Measurements from ENCODE around the gene CHGA.
A peak's percentile ranks its signal among the peaks of the same experiment; 100 is the strongest.

The CHGA gene

GRCh38 chr14:92922883-92923743 lies at the start of gene CHGA:
Gene CHGA (plus strand): TSS chr14:92923150. CDS start chr14:92923360, 210 bp downstream.
- no peak for TF ChIP-seq CTCF (IDR thresholded peaks at IDR 0.05; ENCODE audit: insufficient read depth, low read depth, low read length, missing control alignments)
- DNase-seq (ENCODE audit: low read depth) = peak; percentile 35
- no peak within 1 kb of the TSS for H3K4me3 ChIP-seq (ENCODE audit: low read depth, low read length)

GRCh38 chr14:92874962-92875661 lies 47.8 kb upstream of the CHGA start:
- H3K4me3 ChIP-seq (ENCODE audit: low read depth, low read length) = no peak overlapping the region
- no peak for DNase-seq (ENCODE audit: low read depth)
- TF ChIP-seq CTCF (IDR thresholded peaks at IDR 0.05; ENCODE audit: insufficient read depth, low read depth, low read length, missing control alignments) = no peak

- H3K4me3 ChIP-seq (ENCODE audit: low read depth, low read length) = no peak overlapping the region
- TF ChIP-seq CTCF (IDR thresholded peaks at IDR 0.05; ENCODE audit: insufficient read depth, low read depth, low read length, missing control alignments) = no peak
- DNase-seq (ENCODE audit: low read depth) = no peak
Measured at GRCh38 chr14:92877757-92878431, 45.1 kb upstream of the CHGA start.

- H3K4me3 ChIP-seq (ENCODE audit: low read depth, low read length) = no peak overlapping the region
- DNase-seq (ENCODE audit: low read depth) = no peak
- TF ChIP-seq CTCF (IDR thresholded peaks at IDR 0.05; ENCODE audit: insufficient read depth, low read depth, low read length, missing control alignments) = no peak
Measured at GRCh38 chr14:92880351-92880750, 42.6 kb upstream of the CHGA start.

GRCh38 chr14:92880851-92881250 lies 42.1 kb upstream of the CHGA start:
- TF ChIP-seq CTCF (IDR thresholded peaks at IDR 0.05; ENCODE audit: insufficient read depth, low read depth, low read length, missing control alignments) = no peak
- no peak overlapping the region for H3K4me3 ChIP-seq (ENCODE audit: low read depth, low read length)
- DNase-seq (ENCODE audit: low read depth) = no peak

- DNase-seq (ENCODE audit: low read depth) = no peak
- no peak overlapping the region for H3K4me3 ChIP-seq (ENCODE audit: low read depth, low read length)
- no peak for TF ChIP-seq CTCF (IDR thresholded peaks at IDR 0.05; ENCODE audit: insufficient read depth, low read depth, low read length, missing control alignments)
Measured at GRCh38 chr14:92883066-92883465, 39.9 kb upstream of the CHGA start.
